Measurements from ENCODE around the gene TIE1.

DNA sequence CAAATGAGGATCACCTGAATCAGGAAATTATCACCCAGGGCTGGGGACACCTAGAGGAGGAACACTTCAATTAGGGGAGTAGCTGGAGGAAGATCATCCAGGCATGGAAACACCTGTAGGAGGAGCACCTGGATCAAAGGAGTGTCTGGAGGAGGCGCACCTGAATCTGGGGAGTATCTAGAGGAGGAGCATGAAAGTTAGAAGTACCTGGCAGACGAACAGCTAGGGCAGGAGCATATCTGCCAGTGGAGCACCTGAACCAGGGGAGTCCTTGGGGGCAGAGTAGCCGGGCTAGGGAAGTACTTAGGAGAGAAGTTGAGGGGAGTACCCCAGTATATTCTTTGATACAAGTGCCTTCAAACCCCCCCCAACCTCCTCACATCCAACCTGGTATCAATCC, 16.7 kb upstream of the TIE1 start:
- TF ChIP-seq CREB5 (CRISPR knock-in tag; IDR thresholded peaks at IDR 0.05; ENCODE audit: low read depth) (no peak), CSRNP3 (CRISPR knock-in tag; IDR thresholded peaks at IDR 0.05) (no peak), SNAI2 (CRISPR knock-in tag; IDR thresholded peaks at IDR 0.05) (no peak), BACH2 (CRISPR knock-in tag; IDR thresholded peaks at IDR 0.05; ENCODE audit: borderline replicate concordance) (no peak), GLIS3 (CRISPR knock-in tag; IDR thresholded peaks at IDR 0.05) (no peak), OSR1 (CRISPR knock-in tag; IDR thresholded peaks at IDR 0.05) (no peak)
- TF ChIP-seq, protein P1, sequence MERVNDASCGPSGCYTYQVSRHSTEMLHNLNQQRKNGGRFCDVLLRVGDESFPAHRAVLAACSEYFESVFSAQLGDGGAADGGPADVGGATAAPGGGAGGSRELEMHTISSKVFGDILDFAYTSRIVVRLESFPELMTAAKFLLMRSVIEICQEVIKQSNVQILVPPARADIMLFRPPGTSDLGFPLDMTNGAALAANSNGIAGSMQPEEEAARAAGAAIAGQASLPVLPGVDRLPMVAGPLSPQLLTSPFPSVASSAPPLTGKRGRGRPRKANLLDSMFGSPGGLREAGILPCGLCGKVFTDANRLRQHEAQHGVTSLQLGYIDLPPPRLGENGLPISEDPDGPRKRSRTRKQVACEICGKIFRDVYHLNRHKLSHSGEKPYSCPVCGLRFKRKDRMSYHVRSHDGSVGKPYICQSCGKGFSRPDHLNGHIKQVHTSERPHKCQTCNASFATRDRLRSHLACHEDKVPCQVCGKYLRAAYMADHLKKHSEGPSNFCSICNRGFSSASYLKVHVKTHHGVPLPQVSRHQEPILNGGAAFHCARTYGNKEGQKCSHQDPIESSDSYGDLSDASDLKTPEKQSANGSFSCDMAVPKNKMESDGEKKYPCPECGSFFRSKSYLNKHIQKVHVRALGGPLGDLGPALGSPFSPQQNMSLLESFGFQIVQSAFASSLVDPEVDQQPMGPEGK (CRISPR knock-in tag; IDR thresholded peaks at IDR 0.05; ENCODE audit: borderline replicate concordance), result no peak

All from SK-N-SH treated with all-trans-retinoic acid at 6 μM for 48 hours (cell line).